ENCODE results near the gene PXDN.

Gene PXDN

DNA sequence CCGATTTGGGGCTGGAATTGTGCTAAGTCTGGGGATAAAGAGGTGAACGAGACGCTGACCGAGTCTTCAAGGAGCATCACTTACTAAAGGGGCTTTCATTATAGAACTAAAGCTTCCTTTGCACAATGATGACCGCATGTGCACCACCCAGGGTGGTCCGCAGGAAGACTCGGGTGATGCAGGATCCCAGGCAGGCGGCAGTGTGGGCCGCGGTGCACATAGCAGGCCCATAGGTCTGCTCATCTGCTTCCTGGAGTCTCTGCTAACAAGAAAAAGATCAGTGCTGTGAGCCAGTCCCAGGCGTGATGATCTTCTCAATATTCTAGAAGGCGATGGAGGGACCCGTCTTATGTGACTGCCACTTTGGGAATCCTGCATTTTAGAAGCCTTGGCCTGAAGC is 122.8 kb downstream of the PXDN start:
- DNase-seq (ENCODE audit: low read depth), result no peak
- TF ChIP-seq, protein P1, sequence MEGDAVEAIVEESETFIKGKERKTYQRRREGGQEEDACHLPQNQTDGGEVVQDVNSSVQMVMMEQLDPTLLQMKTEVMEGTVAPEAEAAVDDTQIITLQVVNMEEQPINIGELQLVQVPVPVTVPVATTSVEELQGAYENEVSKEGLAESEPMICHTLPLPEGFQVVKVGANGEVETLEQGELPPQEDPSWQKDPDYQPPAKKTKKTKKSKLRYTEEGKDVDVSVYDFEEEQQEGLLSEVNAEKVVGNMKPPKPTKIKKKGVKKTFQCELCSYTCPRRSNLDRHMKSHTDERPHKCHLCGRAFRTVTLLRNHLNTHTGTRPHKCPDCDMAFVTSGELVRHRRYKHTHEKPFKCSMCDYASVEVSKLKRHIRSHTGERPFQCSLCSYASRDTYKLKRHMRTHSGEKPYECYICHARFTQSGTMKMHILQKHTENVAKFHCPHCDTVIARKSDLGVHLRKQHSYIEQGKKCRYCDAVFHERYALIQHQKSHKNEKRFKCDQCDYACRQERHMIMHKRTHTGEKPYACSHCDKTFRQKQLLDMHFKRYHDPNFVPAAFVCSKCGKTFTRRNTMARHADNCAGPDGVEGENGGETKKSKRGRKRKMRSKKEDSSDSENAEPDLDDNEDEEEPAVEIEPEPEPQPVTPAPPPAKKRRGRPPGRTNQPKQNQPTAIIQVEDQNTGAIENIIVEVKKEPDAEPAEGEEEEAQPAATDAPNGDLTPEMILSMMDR (conservative IDR thresholded peaks at IDR 0.05; ENCODE audit: low read depth, low read length), result no peak
- H3K4me3 ChIP-seq (ENCODE audit: low read length), result no peak overlapping the region

- no peak overlapping the region for H3K4me3 ChIP-seq (ENCODE audit: low read length)
- TF ChIP-seq, protein P1 (conservative IDR thresholded peaks at IDR 0.05; ENCODE audit: low read depth, low read length), result no peak
- DNase-seq (ENCODE audit: low read depth), result no peak
These were observed 123.3 kb downstream of the PXDN start for GRCh38 chr2:1621041-1621440.

- TF ChIP-seq, protein P1 (conservative IDR thresholded peaks at IDR 0.05; ENCODE audit: low read depth, low read length), result no peak
- H3K4me3 ChIP-seq (ENCODE audit: low read length), result no peak overlapping the region
- no peak for DNase-seq (ENCODE audit: low read depth)
These were observed 124.2 kb downstream of the PXDN start for GRCh38 chr2:1620081-1620480.

- no peak overlapping the region for H3K4me3 ChIP-seq (ENCODE audit: low read length)
- TF ChIP-seq, protein P1 (conservative IDR thresholded peaks at IDR 0.05; ENCODE audit: low read depth, low read length), result no peak
- no peak for DNase-seq (ENCODE audit: low read depth)
These were observed 124.8 kb downstream of the PXDN start for GRCh38 chr2:1619556-1619955.

GRCh38 chr2:1618974-1619373 is 125.3 kb downstream of the PXDN start:
- TF ChIP-seq, protein P1 (conservative IDR thresholded peaks at IDR 0.05; ENCODE audit: low read depth, low read length), result no peak
- no peak overlapping the region for H3K4me3 ChIP-seq (ENCODE audit: low read length)
- DNase-seq (ENCODE audit: low read depth), result no peak

DNA sequence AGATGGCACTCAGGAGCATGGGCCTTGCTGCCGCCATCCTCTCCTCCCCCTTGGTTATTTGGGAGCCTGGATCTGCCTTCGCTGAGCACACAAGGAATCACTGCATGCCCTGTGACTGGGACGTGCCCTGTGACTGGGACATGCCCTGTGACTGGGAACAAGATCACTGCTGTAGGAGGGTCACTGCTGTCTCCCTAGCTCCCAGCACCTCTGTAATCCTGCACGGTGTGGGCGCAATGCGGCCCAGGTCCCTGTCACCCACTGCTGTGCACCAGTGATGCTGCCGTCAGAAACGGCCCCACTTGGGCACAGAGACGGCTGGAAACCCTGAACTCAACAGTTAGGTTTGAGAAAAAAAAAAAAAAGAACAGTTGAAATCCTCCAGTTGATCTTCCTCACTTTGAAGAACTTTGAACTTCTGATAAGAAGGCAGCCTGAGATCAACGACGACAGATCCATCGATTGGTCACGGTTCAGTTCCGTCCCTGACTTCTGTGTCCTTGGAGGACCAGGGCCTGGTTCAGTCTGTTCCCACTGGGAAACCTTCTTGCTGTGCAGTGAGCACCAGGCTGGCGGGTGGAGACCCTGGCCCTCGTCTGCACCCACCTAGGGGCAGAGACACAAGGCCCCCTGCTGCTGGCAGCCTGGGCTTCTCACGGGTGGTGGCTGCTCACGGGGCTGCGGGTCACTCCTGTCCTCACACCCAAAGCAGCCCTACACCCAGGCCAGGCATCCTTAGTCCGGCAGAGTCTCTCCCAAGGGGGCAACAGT is 125.9 kb downstream of the PXDN start:
- DNase-seq (ENCODE audit: low read depth), result no peak
- H3K4me3 ChIP-seq (ENCODE audit: low read length), result no peak overlapping the region
- TF ChIP-seq, protein P1 (conservative IDR thresholded peaks at IDR 0.05; ENCODE audit: low read depth, low read length), result no peak

DNA sequence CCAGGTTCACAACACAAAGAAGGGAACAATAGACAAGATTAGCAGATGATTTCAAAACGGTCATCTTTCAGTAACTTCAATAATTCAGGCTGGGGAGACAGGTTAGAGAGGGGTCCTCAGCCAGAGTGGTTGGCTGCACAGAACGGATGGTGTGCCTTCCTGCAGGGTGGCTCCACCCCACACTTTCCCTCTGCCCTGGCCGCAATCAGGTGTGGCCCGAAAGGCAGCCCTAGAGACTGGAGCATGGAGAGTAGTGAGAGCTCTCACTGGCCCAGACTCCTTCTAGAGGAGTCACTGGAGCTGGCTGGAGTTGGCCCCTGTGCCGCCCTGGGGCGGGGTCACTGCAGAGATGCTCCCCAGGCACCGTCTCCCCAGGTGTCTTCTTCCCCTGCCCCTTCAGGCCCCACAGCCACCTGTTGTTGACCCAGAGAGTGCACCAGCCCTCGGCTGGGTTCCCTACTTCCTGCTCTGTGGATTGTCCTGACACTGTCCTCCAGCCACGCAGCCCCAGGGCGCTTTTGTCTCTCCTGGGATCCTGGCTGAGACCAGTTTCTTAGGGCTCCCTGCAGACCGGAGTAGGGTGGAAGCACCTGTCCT is 126.8 kb downstream of the PXDN start:
- TF ChIP-seq, protein P1 (conservative IDR thresholded peaks at IDR 0.05; ENCODE audit: low read depth, low read length), result no peak
- no peak for DNase-seq (ENCODE audit: low read depth)
- H3K4me3 ChIP-seq (ENCODE audit: low read length), result no peak overlapping the region
